MM.1S (cell line): ENCODE results near the gene HACE1.
"Not testable (repeated sequence)": the region's sequence is repeated elsewhere in the genome, so short reads cannot be mapped to it uniquely, and the experiment has no call there.

Experiments used
- DNase-seq: peaks from one replicate; pipeline ENCODE4 v3.0.0-alpha.2; 2015
- H2AFZ ChIP-seq: fragments of 300-600 bp; sonication (generic); 2 replicates; pipeline ENCODE4 v1.6.0; 2016; ENCODE audit warnings: antibody characterized with exemption, low read length
- H3F3A ChIP-seq: fragments of 300-600 bp; sonication (generic); 2 replicates; pipeline ENCODE4 v1.6.1; 2016; ENCODE audit warnings: mild to moderate bottlenecking, antibody characterized with exemption, low read length, moderate library complexity, mixed read lengths; ENCODE audit not compliant: insufficient read depth
- H3K27ac ChIP-seq: fragments of 300-600 bp; sonication (generic); 2 replicates; pipeline ENCODE4 v1.5.1; 2016; ENCODE audit warnings: mild to moderate bottlenecking, low read length
- H3K27me3 ChIP-seq: fragments of 300-600 bp; sonication (generic); replicated peaks from 2 replicates; pipeline ENCODE4 v1.6.0; 2016; ENCODE audit warnings: low read length; ENCODE audit not compliant: insufficient read depth
- H3K36me3 ChIP-seq: fragments of 300-600 bp; sonication (generic); replicated peaks from 2 replicates; pipeline ENCODE4 v1.6.1; 2016; ENCODE audit warnings: mild to moderate bottlenecking, low read length, mixed read lengths; ENCODE audit not compliant: insufficient read depth
- H3K4me1 ChIP-seq: fragments of 300-600 bp; sonication (generic); 2 replicates; pipeline ENCODE4 v1.6.1; 2016; ENCODE audit warnings: low read length, mixed read lengths
- H3K4me2 ChIP-seq: fragments of 300-600 bp; sonication (generic); 2 replicates; pipeline ENCODE4 v1.6.0; 2016; ENCODE audit warnings: low read depth, low read length
- H3K4me3 ChIP-seq: fragments of 300-600 bp; sonication (generic); 2 replicates; pipeline ENCODE4 v1.5.1; 2016; ENCODE audit warnings: low read length, mixed read lengths
- H3K79me2 ChIP-seq: fragments of 300-600 bp; sonication (generic); 2 replicates; pipeline ENCODE4 v1.6.1; 2016; ENCODE audit warnings: mixed run types, low read length, mixed read lengths
- H3K9ac ChIP-seq: fragments of 300-600 bp; sonication (generic); 2 replicates; pipeline ENCODE4 v1.6.1; 2016; ENCODE audit warnings: low read length, mixed read lengths
- H3K9me2 ChIP-seq: fragments of 300-600 bp; sonication (generic); replicated peaks from 2 replicates; pipeline ENCODE4 v1.6.1; 2016; ENCODE audit warnings: mild to moderate bottlenecking, low read length, mixed read lengths; ENCODE audit not compliant: insufficient read depth
- H3K9me3 ChIP-seq: fragments of 300-600 bp; sonication (generic); replicated peaks from 2 replicates; pipeline ENCODE4 v1.6.1; 2016; ENCODE audit warnings: mild to moderate bottlenecking, low read length, mixed read lengths; ENCODE audit not compliant: insufficient read depth
- H4K20me1 ChIP-seq: fragments of 300-600 bp; sonication (generic); 2 replicates; pipeline ENCODE4 v1.6.1; 2016; ENCODE audit warnings: mild to moderate bottlenecking, low read length, moderate library complexity, mixed read lengths; ENCODE audit not compliant: insufficient read depth
- EZH2 ChIP-seq: fragments of 300-600 bp; sonication (generic); optimal IDR thresholded peaks from 2 replicates; pipeline ENCODE3; 2017; ENCODE audit warnings: low read depth, mild to moderate bottlenecking, antibody characterized with exemption, low read length, mixed read lengths
- EZH2phosphoT487 ChIP-seq: fragments of 300-600 bp; sonication (generic); IDR thresholded peaks from 2 replicates; pipeline ENCODE4 v1.6.1; 2018; ENCODE audit warnings: antibody characterized with exemption, low read length
- TF ChIP-seq, protein P1 (sequence below): fragments of 300-600 bp; sonication (generic); IDR thresholded peaks from 2 replicates; pipeline ENCODE4 v1.5.1; 2016; ENCODE audit warnings: antibody characterized with exemption, low read length, mixed read lengths

The HACE1 gene

GRCh38 chr6:104828478-104828877 lies 31.2 kb downstream of the HACE1 start:
- no peaks in the 10 kb centered on the region for H3K27me3 ChIP-seq
- H3F3A ChIP-seq = no peaks in the 10 kb centered on the region
- H3K36me3 ChIP-seq = no peaks in the 10 kb centered on the region
- no peak overlapping the region for H3K4me2 ChIP-seq
- no peaks in the 10 kb centered on the region for H4K20me1 ChIP-seq
- H3K9ac ChIP-seq = no peak overlapping the region
- no peak overlapping the region for H2AFZ ChIP-seq
- no peak overlapping the region for H3K4me3 ChIP-seq
- H3K9me3 ChIP-seq = no peaks in the 10 kb centered on the region
- H3K9me2 ChIP-seq = no peaks in the 10 kb centered on the region
- no peak overlapping the region for H3K27ac ChIP-seq
- no peak for DNase-seq
- H3K4me1 ChIP-seq = no peaks in the 10 kb centered on the region
- H3K79me2 ChIP-seq = no peaks in the 10 kb centered on the region
- TF ChIP-seq EZH2phosphoT487 (no peak), EZH2 (no peak)
- TF ChIP-seq, protein P1, sequence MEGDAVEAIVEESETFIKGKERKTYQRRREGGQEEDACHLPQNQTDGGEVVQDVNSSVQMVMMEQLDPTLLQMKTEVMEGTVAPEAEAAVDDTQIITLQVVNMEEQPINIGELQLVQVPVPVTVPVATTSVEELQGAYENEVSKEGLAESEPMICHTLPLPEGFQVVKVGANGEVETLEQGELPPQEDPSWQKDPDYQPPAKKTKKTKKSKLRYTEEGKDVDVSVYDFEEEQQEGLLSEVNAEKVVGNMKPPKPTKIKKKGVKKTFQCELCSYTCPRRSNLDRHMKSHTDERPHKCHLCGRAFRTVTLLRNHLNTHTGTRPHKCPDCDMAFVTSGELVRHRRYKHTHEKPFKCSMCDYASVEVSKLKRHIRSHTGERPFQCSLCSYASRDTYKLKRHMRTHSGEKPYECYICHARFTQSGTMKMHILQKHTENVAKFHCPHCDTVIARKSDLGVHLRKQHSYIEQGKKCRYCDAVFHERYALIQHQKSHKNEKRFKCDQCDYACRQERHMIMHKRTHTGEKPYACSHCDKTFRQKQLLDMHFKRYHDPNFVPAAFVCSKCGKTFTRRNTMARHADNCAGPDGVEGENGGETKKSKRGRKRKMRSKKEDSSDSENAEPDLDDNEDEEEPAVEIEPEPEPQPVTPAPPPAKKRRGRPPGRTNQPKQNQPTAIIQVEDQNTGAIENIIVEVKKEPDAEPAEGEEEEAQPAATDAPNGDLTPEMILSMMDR = no peak

DNA sequence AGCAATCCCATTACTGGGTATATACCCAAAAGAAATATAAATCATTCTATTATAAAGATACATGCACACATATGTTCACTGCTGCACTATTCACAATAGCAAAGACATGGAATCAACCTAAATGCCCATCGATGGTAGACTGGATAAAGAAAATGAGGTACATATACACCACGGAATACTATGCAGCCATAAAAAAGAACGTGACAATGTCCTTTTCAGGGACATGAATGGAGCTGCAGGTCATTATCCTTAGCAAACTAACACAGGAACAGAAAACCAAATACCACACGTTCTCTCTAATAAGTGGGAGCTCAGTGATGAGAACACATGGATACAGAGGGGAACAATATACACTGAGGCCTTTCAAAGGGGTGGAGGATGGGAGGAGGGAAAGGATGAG lies 38.9 kb downstream of the HACE1 start:
- not testable (repeated sequence) for H3K4me1 ChIP-seq, H3K36me3 ChIP-seq, H3K27ac ChIP-seq, H3K9ac ChIP-seq, H3K27me3 ChIP-seq, H3K4me2 ChIP-seq, H2AFZ ChIP-seq, H3K9me2 ChIP-seq, H3K79me2 ChIP-seq, DNase-seq, H4K20me1 ChIP-seq, H3K4me3 ChIP-seq, H3K9me3 ChIP-seq, H3F3A ChIP-seq

DNA sequence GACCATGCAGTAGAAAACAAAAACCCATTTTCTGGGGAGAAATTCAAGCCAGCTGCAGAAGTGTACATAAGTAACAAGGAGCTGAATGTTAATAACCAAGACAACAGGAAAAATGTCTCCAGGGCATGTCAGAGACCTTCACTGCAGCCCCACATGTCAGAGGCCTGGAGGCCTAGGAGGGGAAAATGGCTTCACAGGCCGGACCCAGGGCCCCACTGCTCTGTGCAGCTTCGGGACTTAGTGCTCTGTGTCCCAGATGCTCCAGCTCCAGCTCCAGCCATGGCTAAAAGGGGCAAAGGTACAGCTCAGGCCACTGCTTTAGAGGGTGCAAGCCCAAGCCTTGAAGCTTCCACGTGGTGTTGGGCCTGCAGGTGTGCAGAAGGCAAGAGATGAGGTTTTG lies 43.6 kb downstream of the HACE1 start:
- H3F3A ChIP-seq = no peaks in the 10 kb centered on the region
- H3K4me2 ChIP-seq = no peak overlapping the region
- no peaks in the 10 kb centered on the region for H3K9me3 ChIP-seq
- no peaks in the 10 kb centered on the region for H3K36me3 ChIP-seq
- no peaks in the 10 kb centered on the region for H3K79me2 ChIP-seq
- no peak for DNase-seq
- no peak overlapping the region for H3K9ac ChIP-seq
- no peaks in the 10 kb centered on the region for H3K4me1 ChIP-seq
- H3K27ac ChIP-seq = no peak overlapping the region
- no peaks in the 10 kb centered on the region for H3K9me2 ChIP-seq
- no peak overlapping the region for H3K4me3 ChIP-seq
- H2AFZ ChIP-seq = no peak overlapping the region
- no peaks in the 10 kb centered on the region for H4K20me1 ChIP-seq
- TF ChIP-seq, protein P1 = no peak
- TF ChIP-seq EZH2 (no peak), EZH2phosphoT487 (no peak)
- H3K27me3 ChIP-seq = no peaks in the 10 kb centered on the region

DNA sequence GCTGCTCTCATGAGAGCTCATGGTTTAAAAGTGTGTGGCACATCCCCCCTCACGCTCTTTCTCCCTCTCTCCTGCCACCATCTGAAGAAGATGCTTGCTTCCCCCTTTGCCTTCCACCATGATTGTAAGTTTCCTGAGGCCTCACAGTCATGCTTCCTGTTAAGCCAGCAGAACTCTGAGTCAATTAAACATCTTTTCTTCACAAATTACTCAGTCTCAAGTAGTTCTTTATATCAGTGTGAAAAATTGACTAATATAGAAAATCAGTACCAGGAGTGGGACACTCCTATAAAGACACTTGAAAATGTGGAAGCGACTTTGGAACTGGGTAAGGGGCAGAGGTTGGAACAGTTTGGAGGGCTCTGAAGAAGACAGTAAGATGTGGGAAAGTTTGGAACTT lies 45.0 kb downstream of the HACE1 start:
- Histone ChIP-seq H3K27ac (no peak overlapping the region), H3K4me2 (no peak overlapping the region), H3K79me2 (no peaks in the 10 kb centered on the region), H3K9me2 (no peaks in the 10 kb centered on the region), H3K4me3 (no peak overlapping the region), H4K20me1 (no peaks in the 10 kb centered on the region), H3K4me1 (no peaks in the 10 kb centered on the region), H3K9ac (no peak overlapping the region), H3F3A (no peaks in the 10 kb centered on the region), H3K36me3 (no peaks in the 10 kb centered on the region), H3K27me3 (no peaks in the 10 kb centered on the region), H2AFZ (no peak overlapping the region), H3K9me3 (no peaks in the 10 kb centered on the region)
- DNase-seq = no peak
- no peak for TF ChIP-seq EZH2phosphoT487
- TF ChIP-seq EZH2 = no peak
- TF ChIP-seq, protein P1 = no peak
